GM18520 (cell line): ENCODE data around the gene ANO2.
"Not testable (repeated sequence)": the region's sequence is repeated elsewhere in the genome, so short reads cannot be mapped to it uniquely, and the experiment has no call there.

Experiments
- ATAC-seq: cut with Tn5 transposase; IDR thresholded peaks from one replicate; pipeline ENCODE4 v1.9.1; 2021; ENCODE audit not compliant: unreplicated experiment

Gene ANO2

GRCh38 chr12:5889381-5890047 lies 55.5 kb downstream of the ANO2 start:
- no peak for ATAC-seq

- ATAC-seq: no peak
These were observed 56.2 kb downstream of the ANO2 start for GRCh38 chr12:5888816-5889315.

GRCh38 chr12:5887819-5888218 lies 57.2 kb downstream of the ANO2 start:
- ATAC-seq: not testable (repeated sequence)

GRCh38 chr12:5884866-5885265 lies 60.2 kb downstream of the ANO2 start:
- ATAC-seq: no peak

- no peak for ATAC-seq
These were observed 60.8 kb downstream of the ANO2 start for GRCh38 chr12:5884285-5884684.

GRCh38 chr12:5882511-5883190 lies 62.4 kb downstream of the ANO2 start:
- ATAC-seq: no peak

GRCh38 chr12:5881666-5882065 lies 63.4 kb downstream of the ANO2 start:
- ATAC-seq: no peak

GRCh38 chr12:5881101-5881606 lies 63.9 kb downstream of the ANO2 start:
- ATAC-seq: no peak

- no peak for ATAC-seq
These were observed 69.2 kb downstream of the ANO2 start for GRCh38 chr12:5875851-5876250.

GRCh38 chr12:5874514-5874913 lies 70.5 kb downstream of the ANO2 start:
- ATAC-seq: no peak

GRCh38 chr12:5873281-5873919 lies 71.7 kb downstream of the ANO2 start:
- no peak for ATAC-seq

GRCh38 chr12:5872745-5873144 lies 72.3 kb downstream of the ANO2 start:
- ATAC-seq: no peak

- ATAC-seq: no peak
These were observed 73.3 kb downstream of the ANO2 start for GRCh38 chr12:5871741-5872140.

- ATAC-seq: no peak
These were observed 74.9 kb downstream of the ANO2 start for GRCh38 chr12:5870183-5870582.

GRCh38 chr12:5868625-5869295 lies 76.3 kb downstream of the ANO2 start:
- no peak for ATAC-seq

- ATAC-seq: no peak
These were observed 79.7 kb downstream of the ANO2 start for GRCh38 chr12:5865397-5865796.

- ATAC-seq: no peak
These were observed 80.1 kb downstream of the ANO2 start for GRCh38 chr12:5864972-5865371.

- no peak for ATAC-seq
These were observed 80.8 kb downstream of the ANO2 start for GRCh38 chr12:5864301-5864700.

GRCh38 chr12:5861416-5861815 lies 83.6 kb downstream of the ANO2 start:
- ATAC-seq: no peak

- ATAC-seq: no peak
These were observed 88.4 kb downstream of the ANO2 start for GRCh38 chr12:5856692-5857091.

- ATAC-seq: no peak
These were observed 98.1 kb downstream of the ANO2 start for GRCh38 chr12:5846950-5847349.
